Upper lobe of left lung (tissue), 6 donors: Measurements from ENCODE around the gene DDX31. TPM values are rescaled to one million over a fixed set of nuclear protein-coding genes. Genes with fewer than 3 reads are reported as not detected.

Experiments used
- ATAC-seq, 2 donors: fragments of 200-7000 bp; cut with Tn5 transposase; one replicate each; pipeline ENCODE4 v1.9.1; 2022; ENCODE audit warnings: mild to moderate bottlenecking in 2 of 2, moderate library complexity in 2 of 2; ENCODE audit not compliant: low FRiP score in 2 of 2
- DNase-seq, 2 donors: peaks; one replicate each; pipeline ENCODE4 v3.0.0-alpha.2; 2019 to 2020
- H3K27ac ChIP-seq, 4 donors: fragments of 200-600 bp; sonication (generic); one replicate each; pipeline ENCODE4 v1.5.1; 2016 to 2019
- H3K27me3 ChIP-seq, 4 donors: fragments of 200-600 bp; sonication (generic); one replicate each; pipeline ENCODE4 v1.5.1; 2017 to 2019
- H3K36me3 ChIP-seq, 4 donors: fragments of 200-600 bp; sonication (generic); one replicate each; pipeline ENCODE4 v1.5.1; 2016 to 2019
- H3K4me1 ChIP-seq, 4 donors: fragments of 200-600 bp; sonication (generic); one replicate each; pipeline ENCODE4 v1.5.1; 2018 to 2019
- H3K4me3 ChIP-seq, 4 donors: fragments of 200-600 bp; sonication (generic); one replicate each; pipeline ENCODE4 v1.5.1; 2017 to 2019; ENCODE audit warnings: mild to moderate bottlenecking in 2 of 4, moderate library complexity in 1 of 4
- H3K9me3 ChIP-seq, 4 donors: fragments of 200-600 bp; sonication (generic); one replicate each; pipeline ENCODE4 v1.5.1; 2018 to 2019
- EP300 ChIP-seq, 4 donors: sonication (generic); formaldehyde crosslinking; IDR thresholded peaks; one replicate each; pipeline ENCODE4 v1.5.1; 2017; ENCODE audit warnings: antibody characterized with exemption in 4 of 4, control low read depth in 2 of 4
- POLR2A ChIP-seq, 4 donors: fragments of 450-650 bp; IDR thresholded peaks; one replicate each; pipeline ENCODE4 v1.5.1; 2016 to 2017; ENCODE audit warnings: antibody characterized with exemption in 4 of 4, mild to moderate bottlenecking in 2 of 4
- POLR2AphosphoS5 ChIP-seq, 2 donors: sonication (generic); formaldehyde crosslinking; IDR thresholded peaks; one replicate each; pipeline ENCODE4 v1.5.1; 2017; ENCODE audit warnings: antibody characterized with exemption in 2 of 2
- WGBS, 2 donors: methylation state at CpG; one replicate each; pipeline ENCODE4 v1.1.5; 2017 to 2018; 5-methylcytosine and 5-hydroxymethylcytosine counted together
- total RNA-seq, 6 donors: library from RNA; depleted of rRNA in 4 of 6; stranded (reverse); fragments of >200 nt in 4 of 6; gene quantifications; one replicate each; pipeline versions ENCODE4 v1.1.0 to v1.2.1, GENCODE V29; 2016 to 2021
- TF ChIP-seq, protein P1 (sequence below), 6 experiments: fragments of 450-650 bp in 4 of 6; fragments of 200-600 bp in 2 of 6; sonication (generic) in 2 of 6; IDR thresholded peaks; one replicate each; pipeline ENCODE4 v1.5.1; 2016 to 2019; ENCODE audit warnings: antibody characterized with exemption in 6 of 6
- donor health status: DM: no; HTN: no; CAD: no; lungs with moderate emphysema.
- donor health status: DM: no; HTN: yes; CAD: no; lungs with severe emphysema.

DDX31 gene
- total RNA-seq, 6 donors from 2014 or later, result 13.5 to 22.1 (median 18.8) TPM

DNA sequence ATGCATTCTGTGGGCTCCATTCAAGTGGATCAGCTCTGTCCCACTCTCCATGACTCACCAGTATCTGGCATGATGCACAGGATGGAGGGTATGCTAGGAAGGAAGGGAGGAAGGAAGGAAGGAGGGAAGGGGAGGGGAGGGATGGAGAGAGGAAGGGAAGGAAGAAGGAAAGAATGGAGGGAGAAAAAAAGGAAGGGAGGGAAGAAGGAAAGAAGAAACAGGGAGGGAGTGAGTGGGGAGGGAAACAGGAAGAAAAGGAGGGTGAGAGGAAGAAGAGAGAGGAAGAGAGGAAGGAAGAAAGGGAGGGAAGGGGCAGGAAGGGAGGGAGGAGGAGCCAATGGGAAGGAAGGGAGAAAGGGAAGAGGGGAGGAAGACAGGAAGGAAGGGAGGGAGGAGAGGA lies 92.7 kb downstream of the DDX31 start:
- Histone ChIP-seq H3K27me3 (peaks cover 0 to 35% (median 27%) of the 10 kb centered on the region in 4 donors), H3K27ac (no peak overlapping the region), H3K36me3 (no peaks in the 10 kb centered on the region), H3K4me3 (no peak overlapping the region), H3K4me1 (peaks cover 6 to 10% (median 7%) of the 10 kb centered on the region in 4 donors), H3K9me3 (no peaks in the 10 kb centered on the region)
- no peak for ATAC-seq
- TF ChIP-seq EP300 (IDR thresholded peaks at IDR 0.05) (no peak), POLR2AphosphoS5 (IDR thresholded peaks at IDR 0.05) (no peak), POLR2A (IDR thresholded peaks at IDR 0.05) (no peak)
- TF ChIP-seq, protein P1, sequence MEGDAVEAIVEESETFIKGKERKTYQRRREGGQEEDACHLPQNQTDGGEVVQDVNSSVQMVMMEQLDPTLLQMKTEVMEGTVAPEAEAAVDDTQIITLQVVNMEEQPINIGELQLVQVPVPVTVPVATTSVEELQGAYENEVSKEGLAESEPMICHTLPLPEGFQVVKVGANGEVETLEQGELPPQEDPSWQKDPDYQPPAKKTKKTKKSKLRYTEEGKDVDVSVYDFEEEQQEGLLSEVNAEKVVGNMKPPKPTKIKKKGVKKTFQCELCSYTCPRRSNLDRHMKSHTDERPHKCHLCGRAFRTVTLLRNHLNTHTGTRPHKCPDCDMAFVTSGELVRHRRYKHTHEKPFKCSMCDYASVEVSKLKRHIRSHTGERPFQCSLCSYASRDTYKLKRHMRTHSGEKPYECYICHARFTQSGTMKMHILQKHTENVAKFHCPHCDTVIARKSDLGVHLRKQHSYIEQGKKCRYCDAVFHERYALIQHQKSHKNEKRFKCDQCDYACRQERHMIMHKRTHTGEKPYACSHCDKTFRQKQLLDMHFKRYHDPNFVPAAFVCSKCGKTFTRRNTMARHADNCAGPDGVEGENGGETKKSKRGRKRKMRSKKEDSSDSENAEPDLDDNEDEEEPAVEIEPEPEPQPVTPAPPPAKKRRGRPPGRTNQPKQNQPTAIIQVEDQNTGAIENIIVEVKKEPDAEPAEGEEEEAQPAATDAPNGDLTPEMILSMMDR (IDR thresholded peaks at IDR 0.05), result no peak
- DNase-seq, result no peak

DNA sequence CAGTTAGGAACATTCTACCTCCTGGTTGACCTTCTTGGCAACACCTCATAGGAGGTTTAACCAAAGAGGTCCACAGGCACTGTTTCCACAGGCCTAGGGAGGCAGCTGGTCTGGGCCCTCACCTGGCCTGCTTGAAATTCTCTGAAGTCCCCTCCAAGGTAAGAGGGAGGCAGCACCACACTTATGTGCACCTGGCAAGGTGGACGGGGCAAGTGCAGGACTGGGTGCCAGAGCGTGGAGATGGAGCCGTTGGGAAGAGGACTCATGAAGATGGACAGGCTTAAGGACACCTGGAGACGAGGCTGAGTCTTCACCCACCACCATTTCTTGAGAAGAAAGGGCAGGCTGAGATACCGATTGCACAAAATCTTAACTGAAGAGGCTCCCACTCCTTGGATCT lies 94.0 kb downstream of the DDX31 start:
- 73 to 84% methylated on average over 5 of the region's 5 CpGs for WGBS, 2 donors
- H3K27me3 ChIP-seq, result peaks cover 0 to 27% (median 18%) of the 10 kb centered on the region in 4 donors
- DNase-seq (no peak), ATAC-seq (no peak)
- TF ChIP-seq, protein P1 (IDR thresholded peaks at IDR 0.05), result no peak
- no peak for TF ChIP-seq EP300 (IDR thresholded peaks at IDR 0.05)
- TF ChIP-seq POLR2A (IDR thresholded peaks at IDR 0.05), result no peak
- TF ChIP-seq POLR2AphosphoS5 (IDR thresholded peaks at IDR 0.05), result no peak
- no peak overlapping the region for H3K4me3 ChIP-seq
- no peak overlapping the region for H3K27ac ChIP-seq
- H3K36me3 ChIP-seq, result no peaks in the 10 kb centered on the region
- no peaks in the 10 kb centered on the region for H3K4me1 ChIP-seq
- no peaks in the 10 kb centered on the region for H3K9me3 ChIP-seq

DNA sequence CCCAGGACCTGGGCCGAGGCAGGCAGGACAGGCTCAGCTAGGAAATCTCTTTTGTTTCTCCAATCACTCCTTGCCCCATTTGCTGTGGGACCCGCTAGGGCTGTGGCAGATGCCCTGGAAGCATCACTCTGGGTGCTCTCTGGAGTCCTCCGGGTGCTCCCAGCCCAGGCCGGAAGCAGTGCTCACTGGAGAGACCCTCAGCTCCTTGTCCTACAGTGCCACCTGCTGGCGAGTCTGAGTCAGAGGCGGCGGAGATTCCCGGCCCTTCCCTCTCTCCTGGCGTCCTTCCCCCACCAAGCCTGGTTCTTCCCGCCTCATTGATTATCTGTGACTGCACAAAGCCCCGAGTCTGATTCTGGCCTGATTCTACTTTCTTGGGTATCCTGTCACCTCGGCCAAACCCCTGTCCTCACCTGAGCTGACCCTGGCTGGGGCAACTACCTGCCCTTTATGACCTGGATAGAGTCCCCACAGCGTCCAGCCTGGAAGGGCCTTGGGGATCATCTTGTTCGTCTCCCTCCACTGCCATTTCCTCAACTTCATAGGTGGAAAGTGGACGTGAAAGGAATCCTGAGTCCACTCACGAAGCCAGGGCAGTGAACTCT lies 94.7 kb downstream of the DDX31 start:
- 10 to 13% methylated on average over 13 to 16 of the region's 16 CpGs for WGBS, 2 donors
- ATAC-seq (peak; percentile 49 to 79), DNase-seq (peak in 1 of 2 donors; percentile 48)
- H3K36me3 ChIP-seq, result no peaks in the 10 kb centered on the region
- no peaks in the 10 kb centered on the region for H3K4me1 ChIP-seq
- no peak overlapping the region for H3K4me3 ChIP-seq
- TF ChIP-seq EP300 (IDR thresholded peaks at IDR 0.05) (no peak), POLR2A (IDR thresholded peaks at IDR 0.05) (no peak), POLR2AphosphoS5 (IDR thresholded peaks at IDR 0.05) (no peak)
- TF ChIP-seq, protein P1 (IDR thresholded peaks at IDR 0.05), result peak in 5 of 6 experiments; percentile 31 to 72 (median 51)
- H3K9me3 ChIP-seq, result no peaks in the 10 kb centered on the region
- H3K27ac ChIP-seq, result no peak overlapping the region
- peaks cover 0 to 20% (median 11%) of the 10 kb centered on the region in 4 donors for H3K27me3 ChIP-seq

DNA sequence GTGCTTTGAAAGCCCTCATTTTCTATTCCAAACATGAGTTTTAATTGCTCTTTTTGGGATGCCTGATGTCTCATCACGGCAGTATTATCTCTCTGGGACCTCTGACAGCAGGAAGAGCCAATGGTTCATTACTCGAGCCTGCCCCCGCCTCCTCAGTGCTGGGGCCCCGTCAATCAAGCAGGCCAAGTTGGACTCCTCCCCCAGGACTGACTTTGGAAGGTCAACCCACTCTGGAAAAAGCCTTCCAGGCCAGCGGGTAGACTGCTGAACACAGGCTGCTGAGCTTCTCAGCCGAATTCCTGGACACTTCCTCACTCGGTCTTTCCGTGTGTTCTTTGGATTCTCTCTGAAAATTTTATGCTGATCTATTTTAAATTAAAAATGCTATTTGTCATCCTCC lies 96.9 kb downstream of the DDX31 start:
- H3K27me3 ChIP-seq, result no peaks in the 10 kb centered on the region
- no peak for TF ChIP-seq POLR2A (IDR thresholded peaks at IDR 0.05)
- TF ChIP-seq, protein P1 (IDR thresholded peaks at IDR 0.05), result no peak
- TF ChIP-seq POLR2AphosphoS5 (IDR thresholded peaks at IDR 0.05), result no peak
- no peak for TF ChIP-seq EP300 (IDR thresholded peaks at IDR 0.05)
- no peaks in the 10 kb centered on the region for H3K4me1 ChIP-seq
- no peak overlapping the region for H3K4me3 ChIP-seq
- ATAC-seq, result no peak
- H3K9me3 ChIP-seq, result no peaks in the 10 kb centered on the region
- DNase-seq, result no peak
- 24 to 40% methylated on average over 8 of the region's 8 CpGs for WGBS, 2 donors
- no peak overlapping the region for H3K27ac ChIP-seq
- H3K36me3 ChIP-seq, result no peaks in the 10 kb centered on the region
